ENCODE data around the gene SYNGR4. TPM values are rescaled to one million over a fixed set of nuclear protein-coding genes. Genes with fewer than 3 reads are reported as not detected.

SYNGR4 gene
- total RNA-seq, 1 experiment from 2014 or later, result not detected

GRCh38 chr19:48344892-48345291, 19.3 kb upstream of the SYNGR4 start:
- TF ChIP-seq ZNF219 (CRISPR knock-in tag; IDR thresholded peaks at IDR 0.05; ENCODE audit: borderline replicate concordance) (no peak), ATF1 (CRISPR knock-in tag; IDR thresholded peaks at IDR 0.05) (no peak), ZNF121 (CRISPR knock-in tag; IDR thresholded peaks at IDR 0.05) (no peak), ZNF138 (CRISPR knock-in tag; conservative IDR thresholded peaks at IDR 0.05) (no peak), TEAD4 (CRISPR knock-in tag; IDR thresholded peaks at IDR 0.05) (no peak), ZBTB21 (CRISPR knock-in tag; IDR thresholded peaks at IDR 0.05; ENCODE audit: borderline replicate concordance) (no peak), AFF4 (CRISPR knock-in tag; IDR thresholded peaks at IDR 0.05; ENCODE audit: borderline replicate concordance) (no peak), SMAD4 (CRISPR knock-in tag; IDR thresholded peaks at IDR 0.05) (no peak), NR1H2 (CRISPR knock-in tag; IDR thresholded peaks at IDR 0.05) (no peak), RELA (CRISPR knock-in tag; IDR thresholded peaks at IDR 0.05; ENCODE audit: borderline replicate concordance) (no peak), FOXP1 (CRISPR knock-in tag; IDR thresholded peaks at IDR 0.05; ENCODE audit: borderline replicate concordance) (no peak), FOXK1 (CRISPR knock-in tag; IDR thresholded peaks at IDR 0.05) (no peak), NFE2L1 (CRISPR knock-in tag; IDR thresholded peaks at IDR 0.05) (no peak)
- TF ChIP-seq, protein P1, sequence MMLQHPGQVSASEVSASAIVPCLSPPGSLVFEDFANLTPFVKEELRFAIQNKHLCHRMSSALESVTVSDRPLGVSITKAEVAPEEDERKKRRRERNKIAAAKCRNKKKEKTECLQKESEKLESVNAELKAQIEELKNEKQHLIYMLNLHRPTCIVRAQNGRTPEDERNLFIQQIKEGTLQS (CRISPR knock-in tag; conservative IDR thresholded peaks at IDR 0.05), result no peak
- TF ChIP-seq, protein P2, sequence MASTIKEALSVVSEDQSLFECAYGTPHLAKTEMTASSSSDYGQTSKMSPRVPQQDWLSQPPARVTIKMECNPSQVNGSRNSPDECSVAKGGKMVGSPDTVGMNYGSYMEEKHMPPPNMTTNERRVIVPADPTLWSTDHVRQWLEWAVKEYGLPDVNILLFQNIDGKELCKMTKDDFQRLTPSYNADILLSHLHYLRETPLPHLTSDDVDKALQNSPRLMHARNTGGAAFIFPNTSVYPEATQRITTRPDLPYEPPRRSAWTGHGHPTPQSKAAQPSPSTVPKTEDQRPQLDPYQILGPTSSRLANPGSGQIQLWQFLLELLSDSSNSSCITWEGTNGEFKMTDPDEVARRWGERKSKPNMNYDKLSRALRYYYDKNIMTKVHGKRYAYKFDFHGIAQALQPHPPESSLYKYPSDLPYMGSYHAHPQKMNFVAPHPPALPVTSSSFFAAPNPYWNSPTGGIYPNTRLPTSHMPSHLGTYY (CRISPR knock-in tag; IDR thresholded peaks at IDR 0.05), result no peak
- Mint-ChIP-seq H3K4me3 (no peak overlapping the region), H3K27me3 (ENCODE audit: low read depth) (no peaks in the 10 kb centered on the region), H3K4me1 (peaks cover 4% of the 10 kb centered on the region; the same call in 1 of the 2 replicates), H3K36me3 (no peaks in the 10 kb centered on the region), H3K27ac (no peak overlapping the region), H3K9me3 (no peaks in the 10 kb centered on the region)
- DNase-seq (ENCODE audit: low spot score), result peak; percentile 35
- POLR2A ChIA-PET, result no interaction called here
- peak; percentile 88 for ATAC-seq
- CTCF ChIA-PET, result interaction anchor here (3.5 kb wide), 1 partner anchor 11 kb away, joined by 20 read pairs; no protein-coding TSS in a partner anchor

DNA sequence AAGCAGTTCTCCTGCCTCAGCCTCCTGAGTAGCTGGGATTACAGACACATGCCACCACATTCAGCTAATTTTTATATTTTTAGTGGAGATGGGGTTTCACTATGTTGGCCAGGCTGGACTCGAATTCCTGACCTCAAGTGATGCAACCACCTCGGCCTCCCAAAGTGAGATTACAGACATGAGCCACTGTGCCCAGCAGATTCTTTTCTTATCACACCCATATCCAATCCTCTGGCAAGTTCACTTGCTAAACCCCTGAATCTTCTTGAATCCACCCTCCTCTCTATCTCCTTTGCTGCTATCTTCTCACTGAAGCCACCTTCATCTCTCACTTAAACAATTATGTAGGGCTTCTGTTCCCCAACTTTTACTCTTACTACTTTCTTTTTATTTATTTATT, 18.0 kb upstream of the SYNGR4 start:
- DNase-seq (ENCODE audit: low spot score) (no peak), ATAC-seq (no peak)
- Mint-ChIP-seq H3K27ac (no peak overlapping the region), H3K27me3 (ENCODE audit: low read depth) (no peaks in the 10 kb centered on the region; the same call in 1 of the 2 replicates), H3K4me1 (peaks cover 4% of the 10 kb centered on the region; the same call in 1 of the 2 replicates), H3K9me3 (no peaks in the 10 kb centered on the region), H3K4me3 (no peak overlapping the region), H3K36me3 (no peaks in the 10 kb centered on the region)
- CTCF ChIA-PET, result interaction anchor here (2.0 to 3.5 kb wide), 3 partner anchors 13 to 32 kb away, joined by 5 to 20 read pairs (median 11); no protein-coding TSS in a partner anchor
- TF ChIP-seq ZBTB21 (CRISPR knock-in tag; IDR thresholded peaks at IDR 0.05; ENCODE audit: borderline replicate concordance) (no peak), ZNF671 (CRISPR knock-in tag; IDR thresholded peaks at IDR 0.05) (no peak), ZNF219 (CRISPR knock-in tag; IDR thresholded peaks at IDR 0.05; ENCODE audit: borderline replicate concordance) (no peak), ZNF138 (CRISPR knock-in tag; conservative IDR thresholded peaks at IDR 0.05) (no peak), ATF1 (CRISPR knock-in tag; IDR thresholded peaks at IDR 0.05) (no peak), NFATC4 (CRISPR knock-in tag; IDR thresholded peaks at IDR 0.05) (no peak)
- TF ChIP-seq, protein P3, sequence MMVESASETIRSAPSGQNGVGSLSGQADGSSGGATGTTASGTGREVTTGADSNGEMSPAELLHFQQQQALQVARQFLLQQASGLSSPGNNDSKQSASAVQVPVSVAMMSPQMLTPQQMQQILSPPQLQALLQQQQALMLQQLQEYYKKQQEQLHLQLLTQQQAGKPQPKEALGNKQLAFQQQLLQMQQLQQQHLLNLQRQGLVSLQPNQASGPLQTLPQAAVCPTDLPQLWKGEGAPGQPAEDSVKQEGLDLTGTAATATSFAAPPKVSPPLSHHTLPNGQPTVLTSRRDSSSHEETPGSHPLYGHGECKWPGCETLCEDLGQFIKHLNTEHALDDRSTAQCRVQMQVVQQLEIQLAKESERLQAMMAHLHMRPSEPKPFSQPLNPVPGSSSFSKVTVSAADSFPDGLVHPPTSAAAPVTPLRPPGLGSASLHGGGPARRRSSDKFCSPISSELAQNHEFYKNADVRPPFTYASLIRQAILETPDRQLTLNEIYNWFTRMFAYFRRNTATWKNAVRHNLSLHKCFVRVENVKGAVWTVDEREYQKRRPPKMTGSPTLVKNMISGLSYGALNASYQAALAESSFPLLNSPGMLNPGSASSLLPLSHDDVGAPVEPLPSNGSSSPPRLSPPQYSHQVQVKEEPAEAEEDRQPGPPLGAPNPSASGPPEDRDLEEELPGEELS (CRISPR knock-in tag; IDR thresholded peaks at IDR 0.05), result no peak
- POLR2A ChIA-PET, result no interaction called here

Measured in WTC11 (cell line).